G401 (cell line): Measurements from ENCODE around the gene MRPL37. TPM values are rescaled to one million over a fixed set of nuclear protein-coding genes. Genes with fewer than 3 reads are reported as not detected.

ENCODE experiments used
- DNase-seq: peaks from one replicate; pipeline ENCODE4 v3.0.0-alpha.2; 2015; ENCODE audit warnings: low spot score
- in situ Hi-C: cut with HindIII; loops from 2 replicates; pipeline ENCODE4 v1.10.0; 2016; ENCODE audit warnings: low sequenced_read_pairs, mixed read lengths
- total RNA-seq: library from RNA; depleted of rRNA; stranded (reverse); fragments of >200 nt; shearing (Covaris generic); gene quantifications from 2 replicates; pipeline ENCODE4 v1.2.3, GENCODE V29; 2014; rRNA removed

Gene MRPL37
- total RNA-seq, 1 experiment from 2014 or later: 218 TPM

DNA sequence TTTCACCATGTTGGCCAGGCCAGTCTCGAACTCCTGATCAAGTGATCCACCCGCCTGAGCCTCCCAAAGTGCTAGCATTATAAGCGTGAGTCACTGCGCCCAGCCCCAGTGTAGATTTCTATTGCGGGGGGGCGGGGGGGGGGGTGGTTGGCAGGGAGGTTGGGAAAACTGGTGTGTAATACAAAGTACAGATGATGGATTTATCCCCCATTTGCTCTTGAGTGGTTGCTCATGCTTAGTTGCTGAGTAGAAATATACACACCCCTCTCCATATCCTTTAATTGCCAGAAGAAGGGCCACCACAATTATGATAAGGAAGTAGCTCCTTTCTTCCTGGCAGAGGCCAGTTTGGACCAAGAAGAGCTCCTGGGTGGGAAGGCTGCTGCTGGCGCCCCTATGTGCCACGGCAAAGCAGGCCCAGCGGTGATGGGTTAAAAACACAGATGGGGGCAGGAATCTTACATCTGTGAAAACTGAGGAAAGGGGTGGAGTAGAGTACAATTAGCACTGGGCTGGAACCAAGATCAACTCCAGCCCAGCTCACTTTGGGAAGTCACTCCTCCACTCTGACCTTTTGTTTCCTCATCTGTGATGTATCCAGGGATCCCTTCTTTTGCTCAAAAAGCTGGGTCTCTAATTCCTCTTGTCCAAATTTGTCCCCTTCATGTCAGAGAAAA lies 55.2 kb downstream of the MRPL37 start:
- in situ Hi-C loops: no loop called here
- DNase-seq: no peak

DNA sequence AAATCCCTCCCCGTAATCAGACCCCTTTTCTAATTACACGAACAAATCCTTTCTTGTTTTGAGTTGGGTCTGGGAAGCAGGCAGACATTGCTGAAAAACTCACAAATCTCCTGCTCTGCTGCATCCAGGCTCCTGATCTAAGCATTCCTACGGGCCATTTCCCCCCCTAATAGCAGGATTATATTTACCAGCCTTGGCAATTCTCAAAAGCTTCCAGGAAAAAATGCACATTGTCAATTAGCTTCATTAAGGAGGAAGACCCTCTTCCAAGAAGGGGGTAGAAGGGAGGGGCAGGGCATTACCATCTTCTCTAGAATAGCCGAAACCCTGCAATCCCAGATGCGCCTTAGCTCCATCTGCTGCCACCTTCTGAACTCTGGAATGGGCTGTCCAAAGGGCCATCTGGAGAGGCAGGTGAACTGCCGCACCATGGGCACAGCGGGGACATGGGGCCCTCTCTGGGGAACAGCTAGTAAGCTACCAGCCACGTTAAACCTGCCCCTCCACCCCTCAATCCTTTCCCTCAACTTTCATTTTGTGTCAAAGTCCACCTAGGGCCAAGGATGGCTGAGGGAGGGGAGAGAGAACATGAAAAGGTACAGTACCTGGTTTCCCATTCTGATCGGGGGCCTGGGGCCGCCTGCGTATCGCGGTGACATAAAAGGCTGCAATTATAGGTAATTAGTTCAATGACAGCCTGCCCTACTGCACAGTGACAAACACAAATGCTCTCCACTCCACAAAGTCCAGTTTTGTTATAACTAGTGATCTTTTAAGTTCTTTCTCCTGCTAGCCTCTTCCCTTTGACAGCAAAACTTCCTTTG lies 56.8 kb downstream of the MRPL37 start:
- in situ Hi-C loops: no loop called here
- peak; percentile 39 for DNase-seq

DNA sequence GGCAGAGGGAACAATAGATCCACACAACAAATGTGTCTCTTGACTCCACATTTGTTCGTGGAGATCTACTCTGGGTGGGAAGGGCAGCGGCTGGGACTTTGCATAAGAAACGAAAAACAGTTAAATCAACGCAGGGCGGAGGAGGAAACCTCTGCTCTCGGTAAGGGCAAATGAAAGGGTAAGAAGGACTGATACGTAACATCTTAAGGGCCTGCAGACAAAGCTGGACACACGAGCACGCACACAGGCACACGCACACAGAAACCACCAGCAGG lies 57.3 kb downstream of the MRPL37 start:
- in situ Hi-C loops: no loop called here

DNA sequence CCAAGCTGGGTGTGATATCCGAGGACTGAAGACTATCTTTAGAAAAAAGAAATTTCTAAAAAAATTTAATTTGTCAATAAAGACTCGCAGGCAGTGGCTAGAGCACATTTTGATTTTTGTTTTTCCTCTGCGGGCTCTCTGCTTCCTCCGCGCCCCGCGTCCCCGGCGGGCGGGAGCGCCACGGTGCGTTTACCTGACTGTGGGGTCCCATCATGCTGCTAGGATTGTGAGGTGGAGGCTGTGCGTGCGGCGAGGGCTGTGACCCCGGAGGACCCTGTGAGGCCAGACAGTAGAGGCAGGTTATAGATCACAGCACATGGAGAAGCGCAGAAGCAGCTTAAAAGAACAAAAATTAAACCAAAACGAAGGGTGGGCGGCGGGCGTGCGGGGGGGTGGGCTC lies 57.9 kb downstream of the MRPL37 start:
- DNase-seq: no peak
- in situ Hi-C loops: no loop called here

More for the DNA sequence above, 57.3 kb downstream of the MRPL37 start:
- no peak for DNase-seq

DNA sequence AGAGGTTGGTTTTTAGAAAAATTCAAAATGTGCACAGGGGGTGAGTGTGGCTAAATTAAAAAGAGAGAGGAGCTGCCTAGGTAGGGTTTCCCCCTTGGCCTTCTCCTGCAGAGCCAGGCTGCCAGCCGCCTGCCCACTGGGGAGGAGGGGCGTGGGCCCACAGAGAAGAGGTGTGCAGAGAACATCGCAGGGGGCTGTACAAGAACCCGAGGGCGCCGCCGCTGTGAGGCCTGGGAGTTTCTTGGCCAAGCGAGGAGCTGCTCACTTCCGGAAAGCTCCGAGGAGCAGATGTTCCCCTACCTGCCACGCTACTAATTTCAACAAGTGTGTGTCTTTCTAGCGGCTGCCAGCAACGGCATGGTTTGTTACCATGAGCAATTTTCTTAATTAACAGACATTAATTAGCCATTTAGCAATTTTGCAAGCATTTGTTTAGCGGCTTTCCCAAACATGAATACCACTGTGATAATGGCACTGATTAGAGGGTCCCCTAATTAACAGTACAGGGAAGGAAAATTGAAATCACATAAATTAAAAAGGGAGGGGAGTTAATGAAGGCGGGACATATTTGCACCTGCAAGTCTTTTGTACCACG lies 59.7 kb downstream of the MRPL37 start:
- no peak for DNase-seq
- in situ Hi-C loops: no loop called here

DNA sequence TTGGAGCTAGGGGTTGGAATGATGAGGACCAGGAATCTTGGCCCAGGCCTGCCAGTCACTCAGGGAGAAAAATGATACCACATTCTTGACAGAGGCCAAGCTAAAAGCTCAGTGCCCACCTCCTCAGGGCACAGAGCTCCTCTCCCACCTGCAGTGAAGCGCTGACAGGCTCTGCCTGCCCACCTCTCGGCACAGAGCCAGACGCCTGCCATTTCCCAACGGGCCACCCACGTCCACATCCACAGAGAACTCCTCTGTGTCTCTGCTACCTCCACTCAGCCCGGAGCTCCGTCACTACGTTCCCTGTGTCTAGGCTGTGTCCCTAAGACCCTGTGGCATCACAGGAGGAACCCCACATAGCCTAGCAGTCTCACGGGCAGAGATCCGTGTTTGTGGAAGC lies 60.8 kb downstream of the MRPL37 start:
- DNase-seq: no peak
- in situ Hi-C loops: no loop called here

DNA sequence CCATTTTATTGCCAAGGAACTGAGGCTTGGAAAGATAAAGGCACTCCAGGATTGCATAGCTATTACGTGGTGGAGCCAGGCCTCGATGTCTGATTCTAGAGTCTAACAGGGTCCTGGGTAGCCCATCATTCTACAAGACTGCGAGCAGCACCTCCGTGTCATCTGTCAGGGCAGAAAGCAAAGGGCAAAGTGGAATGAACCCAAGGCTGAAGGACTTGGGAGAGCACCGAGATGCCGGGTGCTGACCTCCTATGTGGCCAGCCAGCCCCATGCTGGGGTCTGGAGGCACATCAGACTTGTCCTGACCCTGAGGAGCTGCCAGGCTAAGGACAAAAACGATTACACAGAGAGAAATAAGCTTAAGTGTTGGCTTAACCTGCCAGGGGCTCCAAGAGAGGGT lies 62.3 kb downstream of the MRPL37 start:
- DNase-seq: no peak
- in situ Hi-C loops: no loop called here

DNA sequence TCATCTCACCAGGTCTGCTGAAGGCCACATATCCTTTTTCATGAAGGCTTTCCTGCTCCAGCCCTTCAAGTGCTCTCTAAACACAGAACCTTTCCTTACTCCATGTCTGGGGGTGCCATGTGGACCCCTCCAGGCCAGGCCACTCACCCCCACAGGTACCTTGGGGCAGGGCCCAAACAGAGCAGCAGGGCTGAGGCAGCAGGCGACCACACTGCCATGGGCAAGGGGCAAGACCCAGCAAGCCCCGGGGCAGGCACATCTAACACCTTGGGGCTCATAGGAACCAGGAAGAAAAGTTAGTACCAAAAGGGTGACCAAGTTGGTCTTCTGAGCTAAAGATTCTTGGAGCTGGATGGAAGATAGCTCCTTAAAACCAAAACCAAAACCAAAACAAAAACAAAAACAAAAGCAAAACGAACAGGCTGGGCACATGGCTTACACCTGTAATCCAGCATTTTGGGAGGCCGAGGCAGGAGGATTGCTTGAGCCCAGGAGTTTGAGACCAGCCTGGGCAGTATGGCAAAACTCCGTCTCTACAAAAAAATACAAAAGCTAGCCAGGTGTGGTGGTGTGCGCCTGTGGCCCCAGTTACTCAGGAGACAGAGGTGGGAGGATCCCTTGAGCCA lies 63.7 kb downstream of the MRPL37 start:
- in situ Hi-C loops: no loop called here
- no peak for DNase-seq

DNA sequence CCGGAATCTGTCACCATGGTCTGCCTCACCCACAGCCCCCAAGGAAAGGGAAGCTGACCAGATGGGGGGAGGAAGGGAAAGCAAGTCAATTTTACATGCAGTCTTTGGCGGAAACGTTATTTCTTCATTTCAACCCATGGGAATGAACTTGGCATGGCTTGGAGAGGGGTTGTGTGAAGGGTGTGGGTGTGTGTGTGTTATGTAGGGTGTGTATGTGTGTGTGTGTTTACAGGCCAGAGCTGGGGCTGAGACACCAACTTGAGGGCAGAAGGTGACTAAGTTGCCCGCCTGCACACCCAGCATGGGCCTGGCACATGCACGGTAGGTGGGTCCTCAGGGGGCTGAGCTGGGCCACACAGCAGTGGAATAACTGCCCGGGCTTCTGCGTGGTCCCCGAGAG lies 65.2 kb downstream of the MRPL37 start:
- DNase-seq: no peak
- in situ Hi-C loops: no loop called here

DNA sequence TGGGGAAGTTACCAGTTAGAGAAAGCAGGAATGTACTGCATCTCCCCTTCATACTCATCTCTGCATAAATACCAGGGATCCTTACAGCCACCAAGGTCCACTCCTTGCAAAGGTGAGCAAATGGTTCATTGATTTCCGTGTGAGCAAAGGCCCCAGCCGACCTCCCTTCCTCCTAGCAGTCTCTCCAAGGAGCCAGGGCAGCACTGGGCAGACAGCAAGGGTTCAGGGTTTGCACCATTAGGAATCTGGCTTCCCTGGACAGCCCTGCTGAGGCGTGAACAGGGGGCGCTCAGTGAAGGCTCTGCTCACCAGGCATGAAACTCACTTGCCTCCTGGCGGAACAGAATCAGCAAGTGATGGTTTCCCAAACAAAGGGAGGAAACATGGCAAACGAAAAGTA lies 65.7 kb downstream of the MRPL37 start:
- in situ Hi-C loops: no loop called here
- DNase-seq: no peak

DNA sequence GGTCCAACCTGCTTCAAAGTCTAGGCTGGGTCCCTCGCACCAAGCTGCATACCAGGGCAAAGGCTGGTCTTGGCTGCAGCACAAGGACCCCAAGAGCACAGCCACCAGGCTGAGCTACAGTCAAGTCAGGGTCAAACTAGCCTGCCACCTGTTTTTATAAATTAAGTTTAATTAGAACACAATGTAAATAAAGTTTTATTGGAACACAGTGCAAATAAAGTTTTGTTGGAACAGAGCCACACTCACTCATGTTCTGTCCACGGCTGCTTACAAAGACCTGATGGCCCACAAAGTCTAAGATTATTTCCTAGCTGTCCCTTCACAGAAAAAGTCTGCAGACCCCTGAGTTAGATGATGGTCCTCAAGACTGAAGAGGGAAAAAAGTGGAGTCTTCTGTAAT lies 66.2 kb downstream of the MRPL37 start:
- DNase-seq: no peak
- in situ Hi-C loops: no loop called here

DNA sequence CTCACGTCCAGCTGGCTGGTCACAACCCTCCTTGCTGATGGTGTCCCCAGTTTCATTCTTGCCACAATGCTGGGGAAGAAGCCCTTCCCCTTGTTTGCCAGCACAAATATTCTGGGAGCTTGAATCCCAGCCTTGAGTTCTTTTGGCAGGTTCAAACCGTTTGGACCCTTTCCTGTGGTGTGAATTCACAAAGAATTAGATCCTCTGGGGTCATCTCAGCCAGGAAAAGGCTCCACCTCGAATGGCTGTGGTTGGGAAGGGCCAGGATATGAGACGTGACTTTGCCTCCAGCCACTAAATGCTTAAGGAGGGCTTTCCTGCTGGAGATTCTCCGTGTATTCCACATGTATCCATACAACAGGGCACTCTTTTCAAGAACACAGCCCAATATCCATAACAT lies 66.9 kb downstream of the MRPL37 start:
- DNase-seq: no peak
- in situ Hi-C loops: no loop called here

Other genes with a start within 250 kb of the MRPL37 start
- gene LDLRAD1, start 182.0 kb upstream of the MRPL37 start, total RNA-seq: not detected in 2 replicates
- 125 and 126 TPM in 2 replicates for gene TMEM59, start 147.0 kb upstream of the MRPL37 start, total RNA-seq
- gene TCEANC2, start 146.6 kb upstream of the MRPL37 start, total RNA-seq: 3.0 and 5.7 TPM in 2 replicates
- not detected in 2 replicates for gene CDCP2, start 47.2 kb upstream of the MRPL37 start, total RNA-seq
- 5.5 and 6.2 TPM in 2 replicates for gene CYB5RL, start 137 bp upstream of the MRPL37 start, total RNA-seq
- 64.0 and 71.2 TPM in 2 replicates for gene SSBP3, start 206.2 kb downstream of the MRPL37 start, total RNA-seq